Central memory CD8-positive, alpha-beta T cell (primary cell): ENCODE measurements around the gene SLC17A2.

ENCODE experiments used
- ATAC-seq: fragments of 150-1000 bp; cut with Tn5 transposase; replicated peaks from 2 replicates; pipeline ENCODE4 v1.10.0; 2022; ENCODE audit warnings: mild to moderate bottlenecking, moderate FRiP score, moderate number of reproducible peaks; ENCODE audit not compliant: poor library complexity, severe bottlenecking; ENCODE audit errors: extremely low read depth
- DNase-seq, 2 donors: peaks; one replicate each; pipeline ENCODE4 v3.0.0; 2021; ENCODE audit warnings: low spot score in 2 of 2
- H3K27ac Mint-ChIP-seq: one replicate; pipeline ENCODE4 v1.8.0; 2022; ENCODE audit warnings: low read depth, mild to moderate bottlenecking, moderate library complexity, mixed read lengths
- H3K27me3 Mint-ChIP-seq: one replicate; pipeline ENCODE4 v1.8.0; 2022; ENCODE audit warnings: mixed read lengths
- H3K36me3 Mint-ChIP-seq: one replicate; pipeline ENCODE4 v1.8.0; 2022; ENCODE audit warnings: mild to moderate bottlenecking, moderate library complexity, mixed read lengths; ENCODE audit not compliant: insufficient read depth
- H3K4me1 Mint-ChIP-seq: one replicate; pipeline ENCODE4 v1.8.0; 2022; ENCODE audit warnings: mixed read lengths
- H3K4me3 Mint-ChIP-seq: one replicate; pipeline ENCODE4 v1.8.0; 2022; ENCODE audit warnings: mild to moderate bottlenecking, moderate library complexity, mixed read lengths
- H3K9me3 Mint-ChIP-seq: one replicate; pipeline ENCODE4 v1.8.0; 2022; ENCODE audit warnings: mixed read lengths

The SLC17A2 gene

GRCh38 chr6:25907475-25908014 lies 22.9 kb downstream of the SLC17A2 start:
- H3K36me3 Mint-ChIP-seq = peaks cover 2% of the 10 kb centered on the region
- peaks cover 51% of the 10 kb centered on the region for H3K27me3 Mint-ChIP-seq
- H3K4me3 Mint-ChIP-seq = no peak overlapping the region
- no peak for DNase-seq
- ATAC-seq = no peak
- no peak overlapping the region for H3K27ac Mint-ChIP-seq
- H3K4me1 Mint-ChIP-seq = no peaks in the 10 kb centered on the region
- no peaks in the 10 kb centered on the region for H3K9me3 Mint-ChIP-seq

- H3K4me3 Mint-ChIP-seq = no peak overlapping the region
- no peak for DNase-seq
- H3K36me3 Mint-ChIP-seq = peaks cover 4% of the 10 kb centered on the region
- H3K4me1 Mint-ChIP-seq = no peaks in the 10 kb centered on the region
- H3K27ac Mint-ChIP-seq = no peak overlapping the region
- ATAC-seq = no peak
- peaks cover 50% of the 10 kb centered on the region for H3K27me3 Mint-ChIP-seq
- no peaks in the 10 kb centered on the region for H3K9me3 Mint-ChIP-seq
Measured at GRCh38 chr6:25903467-25904099, 26.9 kb downstream of the SLC17A2 start.

GRCh38 chr6:25902071-25902470 lies 28.4 kb downstream of the SLC17A2 start:
- H3K9me3 Mint-ChIP-seq = no peaks in the 10 kb centered on the region
- H3K36me3 Mint-ChIP-seq = peaks cover 4% of the 10 kb centered on the region
- H3K27ac Mint-ChIP-seq = no peak overlapping the region
- no peak for DNase-seq
- no peaks in the 10 kb centered on the region for H3K4me1 Mint-ChIP-seq
- H3K4me3 Mint-ChIP-seq = no peak overlapping the region
- peaks cover 36% of the 10 kb centered on the region for H3K27me3 Mint-ChIP-seq
- ATAC-seq = no peak

GRCh38 chr6:25900843-25901242 lies 29.6 kb downstream of the SLC17A2 start:
- Mint-ChIP-seq H3K27ac (no peak overlapping the region), H3K4me1 (no peaks in the 10 kb centered on the region), H3K36me3 (peaks cover 2% of the 10 kb centered on the region), H3K4me3 (no peak overlapping the region), H3K9me3 (no peaks in the 10 kb centered on the region), H3K27me3 (peaks cover 28% of the 10 kb centered on the region)
- no peak for DNase-seq
- ATAC-seq = no peak

- Mint-ChIP-seq H3K36me3 (peaks cover 2% of the 10 kb centered on the region), H3K27me3 (peaks cover 20% of the 10 kb centered on the region), H3K27ac (no peak overlapping the region), H3K9me3 (no peaks in the 10 kb centered on the region), H3K4me1 (no peaks in the 10 kb centered on the region), H3K4me3 (no peak overlapping the region)
- DNase-seq = no peak
- no peak for ATAC-seq
Measured at GRCh38 chr6:25899580-25900408, 30.7 kb downstream of the SLC17A2 start.

GRCh38 chr6:25899123-25899522 lies 31.4 kb downstream of the SLC17A2 start:
- peaks cover 2% of the 10 kb centered on the region for H3K36me3 Mint-ChIP-seq
- H3K4me1 Mint-ChIP-seq = no peaks in the 10 kb centered on the region
- DNase-seq = no peak
- ATAC-seq = no peak
- H3K4me3 Mint-ChIP-seq = no peak overlapping the region
- no peaks in the 10 kb centered on the region for H3K9me3 Mint-ChIP-seq
- no peak overlapping the region for H3K27ac Mint-ChIP-seq
- peaks cover 14% of the 10 kb centered on the region for H3K27me3 Mint-ChIP-seq

GRCh38 chr6:25898289-25898977 lies 32.1 kb downstream of the SLC17A2 start:
- Mint-ChIP-seq H3K36me3 (peaks cover 2% of the 10 kb centered on the region), H3K4me3 (no peak overlapping the region), H3K27ac (no peak overlapping the region), H3K27me3 (peaks cover 9% of the 10 kb centered on the region), H3K9me3 (no peaks in the 10 kb centered on the region), H3K4me1 (no peaks in the 10 kb centered on the region)
- ATAC-seq (no peak), DNase-seq (no peak)

- no peaks in the 10 kb centered on the region for H3K9me3 Mint-ChIP-seq
- H3K4me1 Mint-ChIP-seq = no peaks in the 10 kb centered on the region
- no peak overlapping the region for H3K4me3 Mint-ChIP-seq
- H3K27ac Mint-ChIP-seq = no peak overlapping the region
- no peak for ATAC-seq
- DNase-seq = no peak
- peaks cover 6% of the 10 kb centered on the region for H3K27me3 Mint-ChIP-seq
- peaks cover 2% of the 10 kb centered on the region for H3K36me3 Mint-ChIP-seq
Measured at GRCh38 chr6:25896252-25896651, 34.2 kb downstream of the SLC17A2 start.

- Mint-ChIP-seq H3K4me3 (no peak overlapping the region), H3K4me1 (no peaks in the 10 kb centered on the region), H3K9me3 (no peaks in the 10 kb centered on the region), H3K27me3 (peaks cover 8% of the 10 kb centered on the region), H3K27ac (no peak overlapping the region), H3K36me3 (peaks cover 2% of the 10 kb centered on the region)
- no peak for ATAC-seq
- DNase-seq = no peak
Measured at GRCh38 chr6:25895771-25896170, 34.7 kb downstream of the SLC17A2 start.

GRCh38 chr6:25893778-25894177 lies 36.7 kb downstream of the SLC17A2 start:
- Mint-ChIP-seq H3K36me3 (no peaks in the 10 kb centered on the region), H3K9me3 (no peaks in the 10 kb centered on the region), H3K4me3 (no peak overlapping the region), H3K27ac (no peak overlapping the region), H3K4me1 (no peaks in the 10 kb centered on the region), H3K27me3 (peaks cover 8% of the 10 kb centered on the region)
- DNase-seq = no peak
- ATAC-seq = no peak

- Mint-ChIP-seq H3K9me3 (no peaks in the 10 kb centered on the region), H3K27ac (no peak overlapping the region), H3K4me3 (no peak overlapping the region), H3K36me3 (no peaks in the 10 kb centered on the region), H3K27me3 (peaks cover 8% of the 10 kb centered on the region), H3K4me1 (no peaks in the 10 kb centered on the region)
- ATAC-seq = no peak
- DNase-seq = no peak
Measured at GRCh38 chr6:25892877-25893276, 37.6 kb downstream of the SLC17A2 start.

GRCh38 chr6:25889877-25890853 lies 40.3 kb downstream of the SLC17A2 start:
- H3K4me3 Mint-ChIP-seq = no peak overlapping the region
- ATAC-seq (no peak), DNase-seq (no peak)
- no peaks in the 10 kb centered on the region for H3K9me3 Mint-ChIP-seq
- peaks cover 14% of the 10 kb centered on the region for H3K27me3 Mint-ChIP-seq
- no peaks in the 10 kb centered on the region for H3K4me1 Mint-ChIP-seq
- H3K27ac Mint-ChIP-seq = no peak overlapping the region
- H3K36me3 Mint-ChIP-seq = no peaks in the 10 kb centered on the region
